Stimulated activated CD8-positive, alpha-beta memory T cell treated with anti-CD3 and anti-CD28 coated beads, Interleukin-15, amount 100 ng/mL, for 48 hours (primary cell): ENCODE results near the gene TECTB.

Experiments
- DNase-seq, 2 donors: peaks; one replicate each; pipeline ENCODE4 v3.0.0-alpha.2; 2020; ENCODE audit warnings: low read depth in 2 of 2

The TECTB gene

DNA sequence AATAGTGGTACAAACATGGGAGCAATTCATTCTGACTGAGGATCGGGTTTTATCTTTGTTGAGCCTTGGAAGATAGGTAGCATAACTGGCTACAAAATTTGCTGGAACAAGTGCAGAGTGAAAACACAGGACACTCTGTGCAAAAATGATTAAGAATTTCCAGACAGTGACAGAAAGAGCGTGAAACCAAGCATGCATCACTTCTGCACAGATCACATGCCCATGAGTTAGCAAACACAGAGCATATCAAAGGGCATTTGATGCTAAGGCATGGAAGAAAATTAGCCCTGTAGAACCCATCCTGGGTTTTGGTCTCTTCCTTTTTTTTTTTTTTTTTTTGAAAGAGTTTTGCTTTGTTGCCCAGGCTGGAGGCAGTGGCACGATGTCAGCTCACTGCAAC lies 28.3 kb downstream of the TECTB start:
- no peak for DNase-seq

DNA sequence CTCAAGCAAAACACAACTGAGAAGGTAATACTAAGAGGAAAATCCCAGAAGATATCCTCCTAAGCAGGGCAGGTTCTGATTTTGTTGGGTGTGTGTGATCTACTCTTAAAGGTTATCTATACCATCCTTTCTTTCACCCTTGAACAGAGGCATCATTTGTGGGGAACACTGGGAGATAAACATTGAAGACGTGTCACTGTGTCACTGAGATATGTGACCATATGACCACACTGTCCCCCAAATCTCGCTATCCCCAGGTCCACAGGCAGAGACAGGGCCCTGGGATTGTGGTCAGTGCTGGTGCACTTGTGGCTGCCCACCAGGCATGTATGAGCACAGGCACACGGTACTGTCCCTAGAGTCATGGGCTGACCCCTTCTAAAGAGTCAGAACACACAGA lies 30.0 kb downstream of the TECTB start:
- no peak for DNase-seq

DNA sequence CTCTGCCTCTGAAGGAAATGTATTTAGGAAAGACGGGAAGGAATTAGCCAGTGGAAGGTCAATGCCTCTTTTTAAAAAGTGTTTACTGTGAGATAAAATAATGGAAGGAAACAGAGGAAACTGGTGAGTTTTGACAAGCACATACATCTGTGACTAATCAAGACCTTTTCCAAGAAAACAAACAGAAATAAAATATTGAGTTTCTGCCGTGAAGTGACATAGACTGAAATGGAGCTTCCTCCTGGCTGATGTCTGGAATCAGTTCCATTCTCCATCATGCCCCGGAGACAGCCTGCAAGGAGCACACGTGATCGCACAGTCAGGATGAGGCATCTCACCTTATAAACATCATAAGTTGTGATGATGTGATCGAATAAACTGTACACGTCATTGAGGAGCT lies 30.7 kb downstream of the TECTB start:
- no peak for DNase-seq

DNA sequence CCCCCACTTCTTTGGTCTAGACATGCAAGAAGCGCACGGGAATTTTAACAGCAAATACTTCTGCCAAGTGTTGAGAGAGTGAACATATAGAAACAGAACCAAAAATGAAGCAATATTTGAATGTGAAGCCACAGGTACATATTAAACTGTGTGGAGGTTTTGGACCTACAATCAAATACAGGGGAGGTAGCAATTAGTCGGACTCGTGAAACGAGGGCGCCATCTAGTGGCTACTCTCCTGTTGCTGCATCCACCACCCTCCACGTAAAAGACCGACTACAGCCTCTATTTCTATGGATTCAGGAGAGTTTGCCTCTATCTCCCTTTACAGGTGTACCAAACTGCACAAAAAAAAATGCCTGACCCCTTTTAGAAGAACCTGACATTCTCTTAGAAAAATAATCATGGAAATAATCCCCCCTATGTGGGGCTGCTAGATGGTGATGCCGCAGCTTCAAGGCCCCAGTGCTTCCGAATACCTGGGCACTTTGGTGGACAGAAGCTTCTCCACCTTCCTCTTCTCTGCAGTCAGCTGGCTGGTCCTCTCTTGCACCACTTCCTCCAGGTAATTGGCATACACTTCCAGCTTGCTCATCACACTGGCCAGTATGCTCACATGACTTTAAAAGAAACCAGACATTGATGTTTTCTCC lies 31.7 kb downstream of the TECTB start:
- peak; percentile 48 to 49 for DNase-seq

DNA sequence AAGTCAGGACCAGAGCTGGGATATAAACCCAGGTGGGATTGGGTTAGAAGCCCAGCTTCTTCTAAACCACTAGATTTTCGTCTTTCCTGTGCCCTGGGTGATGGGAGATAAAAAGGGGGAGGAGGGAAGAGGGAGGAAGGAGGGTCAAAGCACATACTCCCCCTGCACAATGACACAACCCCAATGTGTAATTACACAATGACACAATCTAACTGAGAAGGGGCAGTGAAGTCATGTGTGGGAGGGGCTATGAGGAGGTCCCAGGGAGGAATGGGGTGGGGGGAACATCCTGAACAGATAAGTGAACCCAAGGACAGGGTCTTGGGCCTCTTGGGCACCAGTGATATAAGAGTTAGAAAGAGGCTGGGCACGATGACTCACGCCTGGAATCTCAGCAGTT lies 44.5 kb downstream of the TECTB start:
- DNase-seq = no peak

DNA sequence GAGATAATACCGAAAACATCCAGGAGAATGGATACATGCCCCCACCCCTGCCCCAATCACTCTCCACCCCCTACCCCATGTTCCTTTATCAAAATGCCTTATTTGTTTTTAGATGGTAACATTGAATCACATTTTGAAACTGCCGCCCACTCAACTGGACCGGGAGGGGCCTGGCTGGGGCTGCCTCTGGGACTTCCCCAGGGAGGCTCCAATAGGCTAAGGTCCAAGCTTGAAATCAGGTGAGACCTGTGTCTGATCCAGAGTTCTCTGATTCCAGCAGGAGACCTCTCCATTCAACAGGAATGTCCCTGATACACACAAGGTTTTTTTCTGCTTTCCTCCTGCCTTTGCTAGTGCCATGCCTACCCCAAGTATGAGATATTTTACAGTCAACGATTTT lies 47.0 kb downstream of the TECTB start:
- DNase-seq = peak in 1 of 2 donors; percentile 12

DNA sequence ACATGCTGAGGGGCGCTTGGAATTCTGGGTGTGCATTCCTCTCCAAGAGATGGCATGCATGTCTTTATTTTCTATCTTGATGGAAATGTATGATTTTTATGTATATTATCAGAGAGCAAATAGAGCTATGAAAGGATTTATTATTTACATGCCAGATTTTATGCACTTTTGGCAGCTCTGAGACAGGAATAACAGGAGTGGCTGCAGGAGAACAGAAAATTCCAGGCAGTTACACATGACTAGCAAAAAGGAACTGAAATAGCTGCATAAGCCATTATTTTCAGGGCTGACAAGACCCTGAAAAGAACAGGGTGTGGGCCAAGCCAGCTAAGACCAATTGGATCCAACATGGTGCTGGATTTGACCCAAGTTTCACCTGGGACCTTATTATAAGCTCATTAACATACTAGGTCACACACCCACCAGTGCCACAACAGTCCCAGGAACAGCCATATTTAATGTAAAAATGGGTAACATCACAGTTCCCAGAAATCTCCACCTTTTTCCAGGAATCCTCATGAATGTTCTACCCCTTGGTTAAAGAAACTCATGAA lies 47.5 kb downstream of the TECTB start:
- DNase-seq = no peak

DNA sequence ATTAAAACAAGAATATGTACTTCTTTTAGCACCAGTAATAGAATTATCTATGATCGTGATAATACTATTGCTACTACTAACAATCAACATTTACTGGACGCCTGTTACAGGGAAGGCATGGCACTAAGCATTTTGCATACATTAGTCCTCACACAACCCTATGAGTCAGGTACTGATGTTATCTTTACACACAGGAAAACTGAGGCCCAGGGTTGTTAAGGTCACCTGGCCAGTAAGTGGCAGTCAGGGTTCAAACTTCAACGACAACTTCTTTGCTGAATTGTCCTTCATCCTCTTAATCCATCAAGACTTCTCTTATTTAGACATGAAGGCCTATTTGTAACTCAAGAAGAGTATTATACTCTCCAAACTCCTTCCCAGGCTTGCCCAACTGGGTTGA lies 48.8 kb downstream of the TECTB start:
- no peak for DNase-seq

DNA sequence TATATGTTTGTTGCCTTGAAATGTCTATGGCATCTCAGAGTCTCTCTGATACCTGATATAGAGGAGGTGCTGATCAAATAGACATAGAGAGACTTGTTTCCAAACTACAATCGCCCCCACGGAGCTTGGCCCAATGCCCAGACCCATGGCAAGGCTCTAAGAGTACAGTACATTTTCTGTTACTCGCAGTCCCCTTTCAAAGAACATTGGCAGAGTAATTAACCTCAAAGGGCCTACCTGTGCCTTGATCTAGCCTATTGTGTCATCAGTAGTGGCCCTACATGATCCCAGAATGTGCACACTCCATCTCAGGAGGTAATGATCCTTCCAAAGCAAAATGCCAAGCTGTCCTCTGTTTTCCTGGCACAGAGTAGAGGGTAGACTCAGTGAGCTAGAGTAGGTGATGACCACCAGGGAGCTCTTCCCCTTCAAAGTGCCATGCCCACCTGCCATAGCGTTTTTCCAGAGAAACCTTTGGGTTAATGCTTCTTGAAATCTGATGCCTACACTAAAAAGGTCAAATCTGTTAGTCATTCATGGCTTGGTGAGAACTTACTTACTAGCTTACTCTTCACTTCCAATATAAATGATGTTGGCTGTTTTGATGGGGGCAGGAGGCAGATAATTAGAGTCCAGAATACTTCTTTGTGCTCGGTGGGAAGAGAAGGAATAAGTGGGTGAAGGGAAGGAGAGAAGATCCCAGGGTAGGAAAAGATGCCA lies 49.5 kb downstream of the TECTB start:
- DNase-seq = no peak

DNA sequence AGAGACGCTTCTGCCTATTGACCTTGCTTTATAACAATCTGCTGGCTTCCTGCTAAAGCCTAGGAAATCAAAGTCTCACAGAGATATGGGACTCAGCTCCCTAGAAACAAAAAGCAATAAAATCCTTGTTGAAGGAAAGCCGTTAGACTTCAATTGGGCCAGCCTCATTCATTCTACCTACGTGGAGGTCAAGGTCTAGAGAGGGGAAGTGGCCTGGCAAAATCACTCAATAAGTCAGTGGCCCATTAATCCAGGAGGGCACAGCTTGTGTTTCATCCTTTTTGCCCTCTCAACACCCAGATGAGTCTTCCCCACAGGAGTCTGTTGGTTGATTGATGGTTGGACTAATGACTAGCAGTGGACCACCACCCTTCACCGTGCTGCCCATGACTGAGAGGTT lies 50.3 kb downstream of the TECTB start:
- no peak for DNase-seq

DNA sequence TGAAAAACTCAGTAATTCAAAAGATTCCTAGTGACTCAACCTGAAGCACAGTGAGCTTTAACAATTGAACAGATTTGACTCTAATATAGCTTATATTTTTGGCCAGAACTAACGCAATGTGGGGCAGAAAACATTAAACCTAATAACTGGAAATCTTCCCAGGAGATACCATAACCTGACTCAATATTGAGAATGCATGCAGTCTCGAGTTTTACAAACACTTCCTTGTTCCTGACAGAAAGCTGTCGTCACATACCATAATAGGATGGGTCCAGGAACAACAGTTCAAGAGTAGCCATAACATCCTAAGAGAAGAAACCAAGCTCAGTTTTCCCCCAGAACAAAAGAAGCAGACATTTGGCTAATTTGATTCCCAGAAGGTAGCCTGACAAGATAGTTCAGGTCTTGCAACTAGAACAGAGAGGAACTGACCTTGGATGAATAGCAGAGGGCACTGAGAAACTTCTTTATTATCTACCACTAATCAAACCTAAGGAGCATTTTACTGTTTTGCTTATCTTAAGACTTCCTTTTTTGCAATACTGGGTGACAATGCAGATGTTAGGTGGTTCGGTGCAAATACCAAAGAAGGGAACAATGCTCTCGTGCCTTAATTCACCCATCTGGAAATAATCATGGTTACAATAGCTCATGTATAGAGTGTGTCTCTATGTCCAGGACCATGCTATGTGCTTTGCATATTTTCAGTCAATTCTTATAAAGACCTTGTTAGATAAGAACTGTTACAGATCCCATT lies 52.1 kb downstream of the TECTB start:
- DNase-seq = no peak

DNA sequence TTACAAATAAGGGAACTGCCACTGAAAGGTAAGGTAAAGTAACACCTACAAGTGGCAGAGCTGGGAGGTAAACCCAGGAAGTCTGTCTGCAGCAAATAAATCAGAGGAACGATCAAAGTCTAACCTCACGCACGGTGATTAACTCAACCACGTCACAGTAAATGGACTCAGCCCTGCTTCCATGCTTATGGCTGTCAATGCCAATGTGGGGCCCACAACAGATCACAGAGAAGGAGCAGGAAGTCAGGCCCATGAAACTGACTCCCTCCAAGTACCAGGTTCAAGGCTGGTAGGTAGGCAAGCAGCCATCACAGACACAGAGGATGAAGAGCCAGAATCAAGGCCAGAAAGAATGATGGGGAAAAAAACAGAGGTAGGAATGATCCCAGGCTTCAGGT lies 52.7 kb downstream of the TECTB start:
- no peak for DNase-seq

DNA sequence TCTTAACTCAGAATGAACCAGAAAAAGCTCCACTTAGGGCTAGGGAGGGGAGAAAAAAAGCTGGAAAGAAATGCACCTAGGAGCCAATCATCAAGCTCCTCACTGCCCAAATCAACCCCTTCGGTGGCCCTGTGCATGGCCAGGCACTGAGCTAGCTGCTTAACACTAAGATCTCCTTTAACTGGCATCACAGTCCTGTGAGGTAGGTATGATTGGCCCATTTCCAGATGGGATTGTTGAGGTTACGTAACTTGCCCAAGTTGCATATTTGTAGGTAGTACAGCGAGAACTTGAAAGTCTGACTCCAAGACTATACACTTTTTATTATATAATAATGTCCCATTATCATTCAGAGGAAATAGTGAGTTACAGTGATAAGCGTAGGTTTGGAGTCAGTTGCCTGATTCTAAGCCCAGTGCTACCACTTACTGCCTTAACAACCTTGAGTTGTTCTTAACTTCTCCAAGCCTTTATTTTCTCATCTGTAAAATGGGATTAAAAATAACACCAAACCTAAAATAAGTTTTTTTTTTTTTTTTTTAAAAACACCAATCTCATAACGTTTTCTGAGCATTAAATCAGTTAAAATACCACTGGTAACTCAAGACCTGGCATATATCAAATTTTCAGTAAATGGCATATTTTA lies 53.5 kb downstream of the TECTB start:
- no peak for DNase-seq

DNA sequence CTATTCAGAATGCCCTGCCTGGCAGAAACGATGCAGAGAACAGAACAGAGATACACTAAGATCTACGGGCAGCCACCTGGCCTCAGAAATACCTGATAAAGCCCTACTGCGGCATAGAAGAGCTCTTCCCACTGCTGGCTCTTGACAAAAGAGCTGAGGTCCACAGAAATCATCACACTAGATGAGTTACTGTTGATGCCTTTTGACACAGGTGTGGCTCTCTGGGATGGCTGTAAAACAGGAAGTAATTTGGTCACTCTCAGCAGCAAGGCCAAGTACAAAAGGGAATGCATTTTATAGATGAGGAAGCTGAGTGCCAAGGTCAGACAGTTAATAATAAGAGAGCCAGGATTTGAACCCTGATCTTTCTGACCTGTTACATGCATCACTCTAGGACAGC lies 55.8 kb downstream of the TECTB start:
- DNase-seq = no peak

DNA sequence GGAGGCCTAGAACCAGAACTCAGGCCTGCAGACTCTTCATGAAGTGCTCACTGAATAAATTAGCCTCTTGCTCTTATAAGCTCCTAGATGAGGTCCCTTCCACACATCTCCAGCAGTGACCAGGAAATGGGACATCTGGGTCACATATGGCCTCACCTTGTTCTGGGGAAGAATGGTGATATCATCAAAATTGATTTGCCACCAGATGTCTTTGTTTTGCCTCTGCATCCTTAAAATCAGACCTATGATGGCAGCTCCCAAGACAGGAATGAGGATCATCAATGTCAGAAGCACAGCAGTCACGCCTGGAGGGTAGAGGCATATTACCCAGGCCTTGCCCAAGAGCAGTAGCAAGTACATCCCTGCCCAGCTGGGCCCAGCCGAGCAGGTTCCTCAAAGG lies 57.4 kb downstream of the TECTB start:
- DNase-seq = no peak

DNA sequence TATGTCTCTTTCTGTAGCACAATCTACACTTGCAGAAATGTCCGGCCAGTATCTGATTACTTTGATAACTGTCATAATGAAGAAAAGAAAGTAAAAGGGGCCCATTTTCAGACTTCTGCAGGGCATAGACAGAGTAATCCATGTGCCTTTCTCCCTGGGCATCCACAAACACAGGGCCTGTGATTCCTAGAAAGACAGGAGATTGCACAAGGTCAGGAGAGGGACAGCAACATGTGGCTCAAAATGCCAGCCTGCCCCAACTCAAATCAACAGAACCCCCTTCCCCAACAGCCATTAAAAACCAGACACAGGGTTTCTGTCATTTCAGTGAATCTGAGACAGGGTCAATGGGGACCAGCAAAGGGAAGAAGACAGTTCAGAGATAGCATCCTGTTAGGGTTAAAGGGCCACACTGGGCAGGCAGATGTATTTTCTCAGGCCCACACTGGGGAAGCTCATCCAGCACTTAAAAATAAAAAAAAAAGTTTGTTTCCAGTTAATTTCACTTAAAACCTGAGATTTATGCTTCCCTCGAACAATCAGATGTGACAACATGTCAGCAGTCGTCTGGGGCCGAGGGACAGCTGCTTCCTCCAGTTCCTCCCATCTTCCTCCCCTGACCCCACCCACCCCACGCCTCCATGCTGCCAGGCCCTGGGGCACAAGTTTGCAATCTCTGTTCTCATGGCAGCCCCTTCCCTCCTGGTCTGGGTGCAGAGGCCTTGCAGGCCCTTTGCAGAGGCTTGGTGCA lies 60.0 kb downstream of the TECTB start:
- no peak for DNase-seq

DNA sequence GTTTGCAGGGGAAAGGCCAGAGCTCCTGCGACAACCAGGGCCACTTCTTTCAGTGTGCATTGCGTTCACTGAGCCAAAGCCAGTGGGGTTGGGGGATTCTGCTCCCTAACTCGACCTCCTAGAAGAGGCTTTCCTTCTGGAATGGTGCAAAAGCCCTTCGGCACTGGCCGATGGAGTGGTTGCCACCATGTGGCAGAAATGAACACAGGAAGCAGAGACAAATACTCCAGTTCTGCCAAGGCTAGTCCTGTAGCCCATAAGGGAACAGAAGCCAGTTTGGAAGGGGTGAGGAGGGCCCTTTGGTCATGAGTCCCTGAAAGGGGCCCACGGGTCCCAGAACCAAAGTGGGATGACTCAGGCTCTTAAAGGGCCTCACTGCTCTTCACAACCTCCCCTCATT lies 61.1 kb downstream of the TECTB start:
- no peak for DNase-seq

DNA sequence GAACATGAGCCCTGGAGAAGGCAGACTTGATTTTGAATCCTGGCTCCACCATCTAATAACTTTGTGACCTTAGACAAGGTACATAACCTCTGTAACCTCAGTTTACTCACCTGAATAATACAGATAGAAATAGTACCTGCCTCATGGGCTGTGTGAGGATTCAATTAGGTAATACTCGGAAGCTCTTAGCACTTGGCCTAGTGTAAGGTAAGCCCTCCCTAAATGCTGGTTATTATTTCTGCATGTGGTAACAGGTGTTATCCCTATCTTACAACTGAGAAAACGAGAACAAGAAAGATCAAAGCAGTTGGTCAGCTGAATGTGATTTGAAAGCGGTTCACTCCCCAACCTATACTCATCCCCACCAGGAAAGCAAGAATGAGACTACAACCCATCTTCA lies 62.0 kb downstream of the TECTB start:
- no peak for DNase-seq

DNA sequence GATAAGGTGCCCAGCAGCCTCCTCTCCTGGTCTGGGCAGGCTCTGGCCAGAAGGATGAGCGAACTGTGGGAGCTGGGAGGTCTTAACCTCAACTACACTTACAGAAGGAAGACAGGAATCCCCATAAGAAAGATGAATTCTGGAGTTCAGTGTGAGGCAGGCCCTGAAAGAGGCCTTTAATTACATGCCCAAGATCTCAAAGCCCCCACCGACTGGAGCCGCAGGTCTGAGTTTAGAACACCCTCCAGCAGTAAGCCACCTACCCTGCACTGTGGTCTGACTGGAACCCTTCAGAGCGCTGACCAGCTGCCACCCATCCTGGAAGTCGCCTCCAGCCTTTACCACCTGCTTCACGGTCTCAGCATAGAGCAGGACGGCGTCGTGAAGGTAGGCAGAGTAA lies 62.5 kb downstream of the TECTB start:
- no peak for DNase-seq

DNA sequence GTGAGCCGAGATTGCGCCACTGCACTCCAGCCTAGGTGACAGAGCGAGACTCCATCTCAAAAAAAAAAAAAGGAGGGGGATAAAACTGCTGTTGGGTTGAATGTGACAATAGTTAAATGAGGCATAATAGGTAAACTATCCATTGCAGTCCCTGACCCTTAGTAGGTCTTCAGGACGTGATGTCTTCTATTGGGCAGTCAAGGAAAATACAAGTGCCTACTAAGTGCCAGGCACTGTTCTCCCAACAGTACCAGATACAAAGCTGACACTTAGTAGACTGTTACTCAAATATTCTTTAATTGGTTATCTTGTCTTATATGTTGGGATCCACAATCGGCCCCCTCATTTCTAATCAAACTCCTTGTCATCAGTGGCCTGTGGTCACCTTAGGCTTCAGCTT lies 63.6 kb downstream of the TECTB start:
- DNase-seq = no peak
